Panc1 (cell line): ENCODE data around the gene PARD3. TPM values are rescaled to one million over a fixed set of nuclear protein-coding genes. Genes with fewer than 3 reads are reported as not detected.

Experiments
- ATAC-seq: fragments of 200-7000 bp; cut with Tn5 transposase; 2 replicates; pipeline ENCODE4 v1.9.1; 2020; ENCODE audit warnings: mild to moderate bottlenecking, moderate library complexity
- BruUV-seq: library from RNA; stranded (reverse); fragments of 400-500 nt; replicated peaks from 2 replicates; lab custom pipeline; 2021; lab: Mats Ljungman, UMichigan
- CTCF ChIA-PET: fragments of 300-600 bp; sonication (Branson Sonifier 250); formaldehyde crosslinking; loops from one replicate; lab custom pipeline; 2022; ENCODE audit warnings: antibody characterized with exemption; lab: Charles Lee
- POLR2A ChIA-PET: fragments of 300-600 bp; sonication (Branson Sonifier 250); formaldehyde crosslinking; loops from one replicate; lab custom pipeline; 2022; ENCODE audit warnings: antibody characterized with exemption; lab: Charles Lee
- DNase-seq: peaks from one replicate; pipeline ENCODE4 v3.0.0-alpha.2; 2010; ENCODE audit warnings: low read depth, low spot score
- H3K27ac ChIP-seq: 2 replicates; pipeline ENCODE4 v1.5.1; 2011; ENCODE audit warnings: mild to moderate bottlenecking, low read length, inconsistent platforms
- H3K27me3 ChIP-seq: fragments of 200-500 bp; sonication (Bioruptor generic); 2 replicates; pipeline ENCODE4 v1.6.0; 2014; ENCODE audit warnings: low read length, inconsistent platforms; ENCODE audit not compliant: control insufficient read depth, insufficient read depth
- H3K36me3 ChIP-seq: fragments of 200-500 bp; sonication (Bioruptor generic); 2 replicates; pipeline ENCODE4 v1.5.1; 2014; ENCODE audit warnings: inconsistent platforms, mild to moderate bottlenecking, low read length, moderate library complexity; ENCODE audit not compliant: control insufficient read depth, insufficient read depth
- H3K4me1 ChIP-seq: 2 replicates; pipeline ENCODE4 v1.5.1; 2011; ENCODE audit warnings: inconsistent platforms, mild to moderate bottlenecking, low read length, moderate library complexity; ENCODE audit not compliant: control insufficient read depth, insufficient read depth
- H3K4me3 ChIP-seq, 2 experiments: 2 replicates each; pipeline ENCODE4 v1.5.1; 2011 to 2012; ENCODE audit warnings: low read depth in 2 of 2, low read length in 2 of 2, mild to moderate bottlenecking in 2 of 2, inconsistent platforms in 1 of 2, moderate library complexity in 1 of 2
- H3K9me3 ChIP-seq: fragments of 200-500 bp; sonication (Bioruptor generic); 2 replicates; pipeline ENCODE4 v1.5.1; 2014; ENCODE audit warnings: low read depth, mild to moderate bottlenecking, inconsistent platforms, low read length, moderate library complexity; ENCODE audit not compliant: control insufficient read depth, insufficient read depth
- CTCF ChIP-seq: fragments of 450-650 bp; IDR thresholded peaks from 2 replicates; pipeline ENCODE4 v1.5.1; 2017; ENCODE audit warnings: mild to moderate bottlenecking
- POLR2AphosphoS5 ChIP-seq: IDR thresholded peaks from 2 replicates; pipeline ENCODE4 v1.6.1; 2012; ENCODE audit warnings: mild to moderate bottlenecking, low read depth, low read length, moderate library complexity
- REST ChIP-seq, 2 experiments: IDR thresholded peaks; 2 replicates each; pipeline ENCODE4 v1.6.1; 2011 to 2012; ENCODE audit warnings: low read depth in 2 of 2, control low read depth in 1 of 2, low read length in 1 of 2, mild to moderate bottlenecking in 1 of 2, moderate library complexity in 1 of 2; ENCODE audit not compliant: insufficient read depth in 1 of 2
- SIN3A ChIP-seq: IDR thresholded peaks from 2 replicates; pipeline ENCODE4 v1.6.1; 2012; ENCODE audit warnings: low read depth, mild to moderate bottlenecking, low read length, moderate library complexity, borderline replicate concordance; ENCODE audit not compliant: insufficient read depth
- TCF7L2 ChIP-seq: IDR thresholded peaks from 2 replicates; pipeline ENCODE4 v1.6.1; 2011; ENCODE audit warnings: mild to moderate bottlenecking, low read depth, low read length, inconsistent platforms
- in situ Hi-C: cut with HindIII; loops from 2 replicates; pipeline ENCODE4 v1.10.0; 2016; ENCODE audit warnings: low sequenced_read_pairs, low pct_unique_long_range_greater_than_20kb
- intact Hi-C: fragments of 100-400 bp; cut with micrococcal nuclease; formaldehyde crosslinking; loops from one replicate; pipeline ENCODE4 v1.10.0; 2022; ENCODE audit not compliant: unreplicated experiment
- total RNA-seq: library from RNA; stranded (reverse); gene quantifications from one replicate; pipeline ENCODE4 v1.2.1, GENCODE V29; 2021; ENCODE audit not compliant: unreplicated experiment

PARD3 gene
- total RNA-seq, 1 experiment from 2014 or later, result 29.8 TPM

- TF ChIP-seq REST (IDR thresholded peaks at IDR 0.05; ENCODE audit: insufficient read depth in 1 of 2, low read depth in 2 of 2, low read length in 1 of 2), result no peak
- TF ChIP-seq TCF7L2, result no peak
- no peak for TF ChIP-seq POLR2AphosphoS5
- no peak for TF ChIP-seq CTCF
- no peak for TF ChIP-seq SIN3A
- H3K4me3 ChIP-seq, result no peak overlapping the region
- in situ Hi-C loops (no loop called here), intact Hi-C loops (no loop called here)
- no peak overlapping the region for H3K27ac ChIP-seq
- H3K4me1 ChIP-seq, result no peaks in the 10 kb centered on the region
- no peaks in the 10 kb centered on the region for H3K27me3 ChIP-seq
- ChIA-PET POLR2A (no interaction called here), CTCF (no interaction called here)
- BruUV-seq, result no TSS peak
- H3K9me3 ChIP-seq, result no peaks in the 10 kb centered on the region
- ATAC-seq (no peak), DNase-seq (no peak)
- no peaks in the 10 kb centered on the region for H3K36me3 ChIP-seq
Observed at GRCh38 chr10:34377833-34378232, 437.3 kb downstream of the PARD3 start.

GRCh38 chr10:34374356-34375045 is 440.6 kb downstream of the PARD3 start:
- ATAC-seq, result no peak
- no peak for TF ChIP-seq CTCF
- TF ChIP-seq SIN3A, result no peak
- no peak for TF ChIP-seq REST (IDR thresholded peaks at IDR 0.05; ENCODE audit: insufficient read depth in 1 of 2, low read depth in 2 of 2, low read length in 1 of 2)
- no peak for TF ChIP-seq POLR2AphosphoS5
- no peak for TF ChIP-seq TCF7L2
- no peak overlapping the region for H3K27ac ChIP-seq
- ChIA-PET CTCF (no interaction called here), POLR2A (no interaction called here)
- H3K4me3 ChIP-seq, result no peak overlapping the region
- intact Hi-C loops, result no loop called here
- no peaks in the 10 kb centered on the region for H3K9me3 ChIP-seq
- H3K4me1 ChIP-seq, result no peaks in the 10 kb centered on the region
- DNase-seq, result no peak
- H3K36me3 ChIP-seq, result no peaks in the 10 kb centered on the region
- no TSS peak for BruUV-seq
- in situ Hi-C loops, result no loop called here
- no peaks in the 10 kb centered on the region for H3K27me3 ChIP-seq
